Renal cortex interstitium (tissue), 11 donors: Measurements from ENCODE around the gene COG5. TPM values are rescaled to one million over a fixed set of nuclear protein-coding genes. Genes with fewer than 3 reads are reported as not detected.
A peak's percentile ranks its signal among the peaks of the same experiment; 100 is the strongest.

Experiments
- DNase-seq, 11 donors: peaks; one replicate each; pipeline ENCODE4 v3.0.0-alpha.2; 2013; ENCODE audit warnings: low read depth in 9 of 11, low spot score in 4 of 11; ENCODE audit errors: extremely low read depth in 1 of 11
- polyA plus RNA-seq, 3 donors: library from polyadenylated mRNA; unstranded; fragments of 120-200 nt; gene quantifications; one replicate each; pipeline ENCODE4 v1.2.1, GENCODE V29; 2013; ENCODE audit not compliant: insufficient read length in 3 of 3

Gene COG5
- polyA plus RNA-seq, 3 donors: 31.0 to 36.7 (median 35.6) TPM

DNA sequence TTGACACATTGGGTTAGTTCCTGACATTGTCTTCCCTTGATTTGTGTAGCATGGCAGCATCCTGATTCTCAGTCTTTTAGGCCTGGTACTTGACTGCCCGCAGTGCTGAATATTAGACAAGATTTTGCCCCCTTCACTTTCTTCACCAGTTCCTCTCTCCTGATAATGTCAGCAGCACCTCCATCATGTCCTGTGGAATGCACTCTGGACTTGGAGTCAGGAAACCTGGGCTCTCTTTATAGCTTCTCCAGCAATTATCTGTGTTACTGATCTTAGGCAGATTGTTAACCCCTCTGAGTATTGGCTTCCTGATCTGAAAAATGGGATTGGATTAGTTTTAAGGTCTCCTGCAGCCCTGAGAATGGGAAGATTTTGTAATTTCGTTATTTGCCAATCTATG is 375.9 kb downstream of the COG5 start:
- no peak for DNase-seq

DNA sequence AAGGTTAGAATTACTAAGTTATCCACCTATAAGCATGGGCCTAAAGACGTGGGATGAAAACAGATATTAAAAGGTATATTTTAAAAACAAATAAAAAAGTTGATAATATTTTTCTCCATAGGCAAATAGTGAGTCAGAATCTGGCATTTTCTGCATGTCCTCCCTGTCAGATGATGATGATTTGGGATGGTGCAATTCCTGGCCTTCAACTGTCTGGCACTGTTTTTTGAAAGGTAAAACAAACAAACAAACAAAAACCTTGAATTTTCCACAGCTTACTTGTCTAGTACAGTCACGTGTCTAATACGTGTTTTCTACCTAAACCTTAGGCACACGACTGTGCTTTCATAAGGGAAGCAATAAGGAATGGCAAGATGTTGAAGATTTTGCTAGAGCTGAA is 377.5 kb downstream of the COG5 start:
- no peak for DNase-seq

DNA sequence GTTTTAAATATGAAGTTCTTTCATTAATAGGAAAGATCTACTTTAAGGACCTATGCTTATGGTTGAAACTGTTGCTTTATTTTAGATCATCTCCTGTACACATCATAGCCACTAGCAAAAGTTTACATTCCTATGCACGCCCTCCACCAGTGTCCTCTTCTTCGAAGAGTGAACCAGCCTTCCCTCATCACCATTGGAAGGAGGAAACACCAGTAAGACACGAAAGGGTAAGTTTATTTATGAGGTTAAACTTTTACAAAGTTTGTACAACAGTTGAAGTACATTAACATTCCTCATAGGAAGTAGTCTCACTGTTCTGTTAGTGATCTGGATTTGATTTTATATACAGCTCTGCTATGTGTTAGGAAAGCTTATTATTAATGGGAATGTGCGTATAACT is 378.0 kb downstream of the COG5 start:
- DNase-seq: no peak

DNA sequence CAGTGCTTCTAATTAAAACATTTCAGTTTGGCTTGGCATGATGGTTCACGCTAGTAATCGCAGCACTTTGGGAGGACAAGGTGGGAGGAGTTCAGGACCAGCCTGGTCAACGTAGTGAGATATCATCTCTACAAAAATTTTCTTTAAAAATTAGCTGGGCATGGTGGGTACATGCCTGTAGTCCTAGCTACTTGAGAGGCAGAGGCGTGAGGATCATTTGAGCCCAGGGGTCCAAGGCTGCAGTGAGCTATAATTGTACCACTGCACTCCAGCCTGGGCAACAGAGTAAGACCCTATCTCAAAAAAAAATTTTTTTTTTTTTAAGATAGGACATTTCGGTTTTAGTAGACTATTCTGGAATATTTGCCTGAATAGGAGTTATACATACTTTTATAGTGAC is 382.5 kb downstream of the COG5 start:
- DNase-seq: no peak

DNA sequence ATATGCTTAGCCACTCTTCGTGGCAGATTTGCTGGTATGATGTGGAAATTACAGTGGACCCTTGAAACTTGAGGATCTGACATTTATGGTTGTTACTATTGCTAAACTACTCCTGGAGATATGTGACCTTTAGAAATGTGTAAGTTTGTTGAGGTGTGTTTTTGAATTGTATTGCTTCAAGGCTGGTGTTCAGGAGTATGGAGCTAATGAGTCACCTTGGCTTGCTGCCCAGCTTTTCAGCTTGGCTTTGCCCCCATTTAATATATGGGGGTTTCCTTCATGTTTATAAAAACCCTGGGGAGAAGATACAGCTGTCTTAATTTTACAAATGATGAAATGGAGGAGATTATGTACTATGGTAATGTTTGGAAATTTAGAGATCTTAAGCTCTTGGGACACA is 383.3 kb downstream of the COG5 start:
- no peak for DNase-seq

DNA sequence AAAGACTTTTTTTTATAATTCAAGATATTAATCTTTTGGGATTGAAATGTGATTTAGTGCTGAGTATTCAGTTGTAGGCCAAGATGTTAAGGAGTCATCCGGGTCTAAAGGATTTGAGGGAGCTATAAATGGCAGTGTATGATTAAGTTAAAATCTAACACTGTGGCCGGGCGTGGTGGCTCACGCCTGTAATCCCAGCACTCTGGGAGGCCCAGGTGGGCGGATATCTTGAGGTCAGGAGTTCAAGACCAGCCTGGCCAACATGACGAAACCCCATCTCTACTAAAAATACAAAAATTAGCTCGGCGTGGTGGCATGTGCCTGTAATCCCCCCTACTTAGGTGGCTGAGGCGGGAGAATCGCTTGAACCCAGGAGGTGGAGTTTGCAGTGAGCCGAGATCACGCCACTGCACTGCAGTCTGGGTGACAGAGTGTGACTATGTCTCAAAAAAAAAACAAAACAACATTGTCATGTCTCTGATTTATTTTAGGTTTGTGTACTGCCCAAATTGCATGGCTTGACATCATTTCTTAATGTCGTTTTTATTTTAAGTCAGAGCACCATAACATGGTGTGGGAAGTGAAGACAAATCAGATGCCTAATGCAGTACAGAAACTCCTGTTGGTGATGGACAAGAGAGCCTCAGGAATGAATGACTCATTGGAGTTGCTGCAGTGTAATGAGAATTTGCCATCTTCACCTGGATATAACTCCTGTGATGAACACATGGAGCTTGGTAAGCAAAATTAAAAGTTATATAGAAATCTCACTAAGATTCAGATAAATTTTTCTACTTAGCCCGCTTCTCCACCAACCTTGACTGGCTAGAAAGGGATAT is 384.2 kb downstream of the COG5 start:
- no peak for DNase-seq

DNA sequence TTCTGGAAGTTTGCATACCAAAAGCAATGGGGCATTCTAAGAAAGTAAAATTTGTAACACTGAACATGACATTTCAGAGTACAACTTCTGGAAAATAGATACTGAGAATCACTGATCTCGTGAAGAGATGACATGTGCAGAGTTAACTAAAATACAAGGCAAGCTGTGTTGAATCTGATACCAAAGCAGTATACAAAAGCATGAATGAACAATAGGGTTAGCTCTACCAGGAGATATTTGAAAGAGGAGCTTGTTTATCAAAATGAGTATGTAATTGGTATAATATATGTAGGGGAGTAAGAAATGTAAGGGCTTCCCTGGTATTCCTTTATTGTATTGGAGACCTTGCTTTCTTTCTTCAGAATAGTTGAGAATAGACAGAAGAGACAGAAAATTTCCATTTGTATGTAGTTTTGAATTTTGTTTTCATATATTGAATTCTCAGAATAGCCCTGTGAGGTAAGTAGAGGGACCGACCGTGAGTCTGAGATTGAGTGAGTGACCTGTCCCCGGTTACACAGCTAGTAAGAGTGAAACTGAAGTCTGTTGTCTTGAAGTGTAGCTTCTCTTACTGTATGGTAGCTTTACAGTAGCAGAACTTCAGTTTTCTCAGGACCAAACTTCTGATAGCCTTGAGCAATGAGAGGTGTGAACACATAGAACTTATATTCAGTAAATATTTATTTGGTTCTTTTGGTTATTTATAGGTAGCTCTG is 389.9 kb downstream of the COG5 start:
- DNase-seq: no peak

DNA sequence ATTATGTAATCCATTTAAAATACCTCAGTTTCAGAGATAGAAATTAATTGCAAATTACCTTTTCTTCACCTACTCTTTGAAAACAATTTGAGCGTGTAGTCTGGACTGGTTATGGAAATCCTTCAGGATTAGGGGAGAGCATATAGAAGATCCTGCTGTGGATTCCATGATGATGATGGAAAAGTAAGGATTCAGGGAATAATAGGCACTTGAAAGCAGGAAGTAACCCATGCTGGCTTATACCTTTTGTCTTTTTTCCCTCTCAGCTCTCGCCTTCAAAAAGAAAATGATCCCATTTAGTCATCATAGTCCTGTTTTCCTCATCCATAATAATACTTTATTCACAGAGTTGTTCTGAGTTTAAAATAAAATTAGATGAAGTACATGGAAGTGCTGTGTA is 390.5 kb downstream of the COG5 start:
- DNase-seq: no peak

DNA sequence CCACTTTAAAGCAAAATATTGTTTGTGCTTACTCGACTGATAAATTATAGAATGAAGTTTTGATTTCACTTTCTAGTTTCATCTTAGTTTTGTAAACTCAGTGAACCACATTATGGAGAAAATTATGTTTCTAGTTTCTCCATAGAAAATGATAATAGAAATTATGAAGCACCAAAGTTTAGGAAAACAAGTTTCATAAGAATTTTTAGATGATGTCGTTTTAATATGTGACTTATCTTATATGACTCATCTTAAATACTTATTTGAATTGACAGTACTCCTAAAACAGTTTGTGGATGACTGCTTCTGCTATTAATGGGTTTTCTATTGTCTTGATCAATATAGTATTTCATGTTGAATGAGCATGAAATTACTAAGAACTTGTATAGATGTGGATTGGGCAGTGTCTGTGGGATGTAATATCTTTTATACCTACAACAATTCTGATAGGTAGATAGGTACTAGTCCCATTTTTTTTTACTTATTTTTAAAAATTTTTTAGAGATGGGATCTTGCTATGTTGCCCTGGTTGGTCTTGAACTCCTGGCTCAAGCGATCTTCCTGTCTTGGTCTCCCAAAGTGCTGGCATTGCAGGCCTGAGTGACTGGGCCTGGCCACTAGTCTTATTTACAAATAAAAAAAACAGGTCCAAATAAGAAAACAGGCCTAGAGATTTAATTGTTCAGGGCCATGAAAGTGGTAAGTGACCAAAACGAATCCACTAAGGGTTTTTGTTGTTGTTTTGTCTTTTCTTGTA is 391.3 kb downstream of the COG5 start:
- no peak for DNase-seq

DNA sequence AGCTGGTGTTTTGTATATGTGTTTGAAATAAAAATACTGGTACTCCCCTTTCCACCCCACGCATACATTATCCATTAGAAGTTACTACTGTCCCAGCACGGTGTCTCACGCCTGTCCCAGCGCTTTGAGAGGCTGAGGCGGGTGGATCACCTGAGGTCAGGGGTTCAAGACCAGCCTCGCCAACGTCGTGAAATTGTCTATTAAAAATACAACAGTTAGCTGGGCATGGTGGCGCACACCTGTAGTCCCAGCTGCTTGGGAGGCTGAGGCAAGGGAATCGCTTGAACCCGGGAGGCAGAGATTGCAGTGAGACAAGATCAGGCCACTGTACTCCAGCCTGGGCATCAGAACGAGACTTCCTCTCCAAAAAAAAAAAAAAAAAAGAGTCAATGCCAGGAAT is 392.2 kb downstream of the COG5 start:
- DNase-seq: no peak

DNA sequence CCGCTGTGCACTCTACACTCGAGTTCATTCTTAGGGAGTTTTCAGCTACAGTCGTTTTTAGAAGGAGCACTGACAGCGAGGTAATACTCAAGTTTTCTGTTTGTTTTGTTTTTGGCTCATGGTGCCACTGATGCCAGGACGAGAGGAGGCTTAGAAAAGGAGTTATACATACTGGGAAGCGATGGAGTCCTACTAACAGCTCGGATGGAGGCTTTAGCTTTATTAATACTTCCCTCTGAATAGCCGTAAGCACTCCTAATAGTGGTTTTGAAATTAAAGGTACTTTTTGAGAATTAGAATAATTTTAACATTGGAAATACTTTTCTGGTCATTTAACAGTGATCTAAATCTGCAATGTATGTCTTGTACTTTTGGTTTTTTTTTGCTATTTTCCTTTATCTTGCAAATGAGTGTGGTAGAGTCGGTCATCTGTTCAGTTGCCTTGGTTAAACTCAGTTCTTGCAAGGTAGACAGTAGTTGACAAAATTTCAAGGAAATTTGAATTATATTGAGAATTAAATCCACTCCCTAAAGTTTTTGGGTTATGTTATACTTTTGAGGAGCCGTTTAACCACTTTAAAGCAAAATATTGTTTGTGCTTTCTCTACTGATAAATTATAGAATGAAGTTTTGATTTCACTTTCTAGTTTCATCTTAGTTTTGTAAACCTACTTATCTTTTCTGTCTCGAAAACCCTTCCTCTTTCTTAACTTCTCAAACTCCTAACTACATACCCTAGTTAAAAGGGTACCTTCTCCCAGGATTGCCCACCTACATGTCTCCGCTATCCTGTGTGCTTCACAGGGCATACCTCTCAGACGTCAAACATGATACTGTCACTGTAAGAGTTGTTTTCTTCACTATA is 393.4 kb downstream of the COG5 start:
- no peak for DNase-seq

DNA sequence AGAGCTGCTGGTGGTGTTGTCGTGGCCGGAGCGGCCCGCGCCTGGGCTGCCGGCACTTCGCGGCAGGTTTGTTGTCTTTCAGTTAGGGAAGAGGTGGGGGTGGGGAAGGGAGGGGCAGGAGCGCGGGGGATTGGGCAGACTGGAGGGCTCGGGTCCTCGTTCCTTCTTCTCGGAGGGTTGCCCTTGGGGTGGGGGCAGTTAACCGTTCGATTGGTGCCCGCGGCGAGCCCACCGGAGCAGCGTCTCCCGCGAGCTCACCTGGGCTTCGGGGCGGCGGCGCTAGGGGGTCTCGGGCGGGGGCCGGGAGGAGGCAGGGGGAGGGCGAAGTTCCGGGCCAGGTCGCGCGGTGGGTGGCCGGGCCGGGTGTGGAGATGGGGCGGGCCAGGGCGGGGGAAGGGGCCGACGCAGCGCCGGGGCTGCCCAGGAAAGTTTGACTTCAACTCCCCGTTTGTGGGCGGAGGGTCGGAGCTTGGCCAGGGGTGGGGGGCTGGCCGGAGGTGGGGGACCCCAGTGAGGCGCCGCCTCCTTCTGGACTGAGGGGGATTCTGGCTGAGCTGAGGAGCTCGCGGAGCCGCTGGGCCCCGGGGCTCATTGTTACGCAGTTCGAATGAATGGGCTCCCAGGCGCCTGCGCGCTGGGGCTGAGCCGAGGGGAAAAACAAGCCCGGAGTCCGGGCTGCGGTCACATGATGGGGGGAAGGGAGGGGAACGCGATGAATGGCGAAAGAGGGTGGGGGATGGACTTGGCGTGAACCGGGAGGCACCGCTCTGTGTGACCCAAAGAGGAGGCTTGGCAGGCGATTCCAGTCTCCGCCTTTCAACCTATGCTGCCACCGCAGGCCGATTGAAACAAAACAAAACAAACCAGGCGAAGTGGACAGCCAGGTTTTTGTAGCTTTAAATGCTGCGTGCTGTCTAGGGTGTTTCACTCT is 394.3 kb downstream of the COG5 start:
- peak; percentile 87 to 96 (median 94) for DNase-seq

DNA sequence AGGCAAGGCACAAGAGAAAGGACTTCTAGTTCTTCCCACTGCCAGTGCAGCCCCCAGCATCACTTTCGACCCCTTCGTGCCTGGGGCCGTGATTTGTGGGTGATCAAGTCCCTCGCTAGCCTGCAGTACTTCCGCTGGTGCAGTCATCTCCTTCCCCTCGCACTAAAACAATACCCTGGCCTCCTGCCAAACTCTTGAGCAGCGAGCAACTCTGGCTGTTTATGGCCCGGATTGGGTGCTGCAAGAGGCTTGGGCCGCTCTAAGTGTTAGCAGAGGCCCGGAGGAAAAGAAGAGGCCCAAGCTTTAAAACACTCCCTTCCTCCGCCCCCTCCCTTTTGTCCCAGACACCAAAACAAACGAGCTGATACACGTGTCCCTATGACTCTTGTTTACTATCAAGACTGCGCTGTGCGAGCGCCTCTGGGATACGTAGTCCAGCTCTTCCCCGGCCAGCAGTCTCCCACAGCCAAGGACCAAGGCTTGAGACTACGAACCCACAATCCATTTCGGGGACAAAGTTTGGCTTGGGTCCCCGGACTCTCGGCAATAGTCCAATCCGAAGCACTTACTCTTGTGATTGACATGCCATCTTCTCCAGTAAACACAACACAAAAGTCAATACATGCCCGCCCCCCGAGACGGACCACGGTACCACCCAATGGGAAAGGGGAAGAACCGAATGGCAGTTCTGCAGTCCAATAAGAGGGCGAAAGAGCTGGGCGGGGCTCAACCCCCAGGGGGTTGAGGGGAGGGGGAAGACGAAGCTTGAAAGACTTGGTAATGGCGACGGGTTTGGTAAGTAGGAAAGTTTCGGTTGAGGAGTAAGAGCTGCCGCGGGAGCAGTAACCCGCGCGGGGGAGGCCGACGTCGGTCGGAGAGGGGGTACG is 395.2 kb downstream of the COG5 start, which contains the start of gene HBP1:
TSS of gene HBP1 (plus strand) at position 771 of the 887 bp plus-strand sequence. CDS start 10,891 bp downstream, outside the sequence.
- DNase-seq: peak; percentile 98 to 100 (median 100)

DNA sequence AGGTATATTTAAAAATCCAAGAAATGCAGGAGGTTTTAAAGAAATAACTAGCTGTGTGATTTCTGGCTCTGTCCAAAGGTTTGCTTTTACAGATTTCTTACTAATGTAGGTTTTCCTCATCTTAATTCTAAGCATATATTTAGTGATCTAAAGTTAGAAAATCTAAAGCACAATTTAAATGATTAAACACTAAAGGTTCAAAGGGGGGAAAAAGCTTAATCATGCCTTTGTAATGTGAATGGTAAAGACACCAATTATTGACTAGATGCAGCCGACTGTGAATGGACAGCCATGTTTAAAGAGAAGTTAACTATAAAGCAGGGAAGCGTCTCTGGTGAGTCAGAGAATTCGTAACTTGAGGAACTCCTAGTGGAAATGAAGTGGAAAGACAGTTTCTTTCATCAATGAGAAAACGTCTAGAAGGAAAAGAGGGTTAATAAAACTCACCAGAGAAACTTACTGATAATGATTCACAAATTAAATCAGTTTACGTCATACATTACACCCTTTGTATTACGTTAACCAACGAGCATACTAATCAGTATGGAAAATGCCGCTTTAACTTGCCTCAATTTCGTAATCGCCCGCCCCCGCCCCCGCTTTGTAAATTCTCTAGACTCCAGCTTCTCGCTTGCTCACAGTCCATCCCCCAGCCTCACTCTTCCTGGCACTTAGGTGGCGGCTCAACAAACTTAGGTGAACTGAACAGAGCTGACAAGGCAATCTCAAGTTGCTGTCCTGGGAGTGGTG is 396.1 kb downstream of the COG5 start:
- peak; percentile 46 to 81 (median 62) for DNase-seq

DNA sequence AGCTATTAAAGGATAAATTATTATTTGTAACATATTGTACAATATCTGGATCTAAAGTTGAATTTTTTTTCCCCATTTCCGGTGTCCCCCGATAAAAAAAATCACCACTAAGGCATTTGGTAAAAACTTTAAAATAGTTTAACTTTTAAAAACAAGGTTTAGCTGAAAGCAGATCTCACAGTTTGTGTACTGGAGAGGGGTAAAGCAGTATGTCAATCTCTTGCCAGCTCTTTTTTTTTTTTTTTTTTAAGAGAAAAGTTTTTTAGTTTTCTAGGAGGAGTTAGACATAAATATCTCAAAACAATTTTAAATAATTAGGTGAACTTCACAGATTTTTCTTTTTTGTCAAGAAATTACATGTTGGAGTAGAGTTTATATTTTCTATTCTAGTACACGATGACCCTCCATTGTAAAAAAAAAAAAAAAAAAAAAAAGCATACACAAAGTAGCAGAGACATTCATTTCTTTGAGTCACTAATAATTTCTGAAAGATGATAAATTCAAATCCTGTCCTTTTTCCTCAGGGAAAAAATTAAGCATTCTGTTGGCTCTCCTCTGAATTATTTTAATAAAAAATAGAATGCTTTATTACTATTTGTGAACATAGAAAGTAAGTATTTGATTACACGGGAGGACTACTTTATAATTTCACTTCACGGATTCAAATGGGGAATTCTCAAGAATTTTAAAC is 396.8 kb downstream of the COG5 start:
- DNase-seq: no peak

DNA sequence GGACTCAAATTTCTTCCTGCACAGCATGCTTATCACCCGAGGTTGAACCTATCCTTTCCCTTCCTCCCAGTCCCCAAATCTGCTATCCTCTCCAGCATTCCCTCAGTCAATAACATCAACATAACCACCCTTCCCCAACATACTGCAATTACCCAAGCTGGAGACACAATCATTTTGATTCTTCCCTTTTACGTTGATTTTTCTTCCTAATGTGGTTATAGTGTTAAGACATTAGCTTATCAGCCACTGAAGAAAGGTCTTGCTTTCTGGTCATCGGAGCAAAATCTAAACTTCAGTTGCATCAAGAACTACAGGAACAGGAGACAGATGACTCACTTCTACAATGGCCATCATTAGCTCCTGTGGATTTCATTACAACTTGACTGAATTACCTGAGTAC is 398.4 kb downstream of the COG5 start:
- no peak for DNase-seq
